NCI-H2081 (cell line): Measurements from ENCODE around the gene RIPOR3.
"Not testable (repeated sequence)": the region's sequence is repeated elsewhere in the genome, so short reads cannot be mapped to it uniquely, and the experiment has no call there.

Experiments
- DNase-seq, 2 experiments: peaks; one replicate each; lab custom pipeline; 2025; lab: John Stamatoyannopoulos, UW

Gene RIPOR3

DNA sequence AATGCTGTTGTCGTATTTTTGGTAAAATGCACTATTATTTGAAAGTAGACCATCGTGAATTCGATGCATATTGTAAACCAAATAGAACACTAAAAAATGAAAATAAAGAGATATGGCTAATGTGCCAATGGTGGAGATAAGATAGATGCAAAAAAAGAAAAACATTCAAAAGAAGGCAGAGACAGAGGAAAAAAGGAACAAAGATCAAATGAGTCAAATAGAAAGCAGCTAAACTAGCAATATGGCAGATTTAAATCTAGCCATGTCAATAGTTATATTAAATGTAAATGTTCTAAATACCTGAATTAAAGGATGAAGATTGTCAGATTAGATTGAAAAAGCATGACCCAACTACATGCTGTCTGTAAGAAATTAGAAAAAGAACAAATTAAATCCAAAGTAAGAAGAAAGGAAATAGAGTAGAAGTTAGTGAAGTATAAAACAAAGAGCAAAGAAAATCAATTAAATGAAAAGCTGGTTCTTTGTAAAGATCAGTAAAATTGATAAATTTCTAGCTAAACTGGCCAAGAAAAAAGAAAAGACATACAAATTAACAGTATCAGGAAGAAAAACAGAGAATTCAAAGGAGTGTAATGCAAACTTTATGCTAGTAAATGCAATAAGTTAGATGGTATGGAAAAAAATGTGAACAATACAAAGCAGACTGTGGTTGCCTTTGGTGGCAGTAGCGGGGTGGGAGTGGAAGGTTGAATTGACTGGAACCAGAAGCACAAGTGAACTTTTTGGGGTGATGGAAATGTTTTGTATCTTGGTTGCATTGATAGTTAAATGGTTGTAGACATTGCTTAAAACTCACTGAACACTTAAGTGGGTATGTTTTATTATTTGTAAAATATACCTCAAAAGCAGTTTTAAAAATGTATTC is 136.4 kb downstream of the RIPOR3 start:
- DNase-seq: no peak

DNA sequence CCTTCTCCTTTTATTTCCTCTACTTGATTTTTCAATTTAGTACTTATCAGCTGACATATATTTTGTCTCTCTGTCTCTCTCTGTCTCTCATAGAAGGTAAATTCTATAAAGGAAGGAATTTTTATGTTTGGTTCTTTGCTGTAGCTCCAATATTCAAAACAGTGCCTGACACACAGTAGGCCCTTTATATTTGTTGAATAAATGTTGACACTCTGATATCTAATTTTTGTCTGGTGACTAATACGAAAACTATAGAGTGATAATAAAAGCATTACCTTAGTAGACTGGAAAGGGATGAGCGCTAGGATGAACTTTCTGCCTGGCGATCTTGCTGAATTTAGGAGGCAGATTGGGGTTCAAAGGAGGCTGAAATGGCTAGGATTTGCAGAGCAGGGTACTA is 138.4 kb downstream of the RIPOR3 start:
- DNase-seq: no peak

DNA sequence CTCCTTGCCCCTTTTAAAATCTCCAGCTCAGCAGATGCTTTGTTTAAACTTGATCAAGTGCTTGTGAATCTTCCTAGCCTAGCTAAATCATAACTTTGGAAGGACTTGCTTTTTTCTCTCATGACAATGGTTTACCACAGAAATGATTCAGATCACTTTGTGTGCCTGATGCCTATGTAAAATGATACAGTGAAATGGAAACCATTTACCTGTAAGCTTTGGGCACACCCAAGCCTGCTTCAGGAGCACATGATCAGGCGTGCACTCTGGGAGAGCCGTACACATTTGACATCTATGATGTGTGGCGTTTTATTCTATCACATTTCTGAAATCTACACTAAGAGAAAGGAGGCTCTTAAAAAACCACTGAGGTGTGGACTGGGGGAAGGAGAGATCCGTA is 140.1 kb downstream of the RIPOR3 start:
- DNase-seq: no peak

DNA sequence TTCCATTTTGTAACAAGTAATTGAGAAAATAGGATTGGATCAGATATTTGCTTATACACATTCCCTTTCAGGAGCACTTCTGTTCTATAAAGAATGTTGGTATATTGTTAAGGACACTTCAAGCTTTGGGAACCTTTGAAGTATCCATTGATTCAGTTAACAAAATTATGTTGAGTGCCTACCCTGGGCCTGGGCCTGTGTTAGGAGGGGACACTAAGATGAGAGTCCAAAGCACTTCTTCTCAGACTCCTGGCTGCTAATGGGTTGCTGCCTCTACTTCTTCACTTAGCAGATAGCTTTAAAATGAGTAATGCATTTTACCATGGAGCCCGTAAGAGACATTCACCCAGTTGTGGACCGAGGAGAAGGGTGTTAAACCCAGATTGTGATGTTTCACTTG is 140.8 kb downstream of the RIPOR3 start:
- DNase-seq: no peak

DNA sequence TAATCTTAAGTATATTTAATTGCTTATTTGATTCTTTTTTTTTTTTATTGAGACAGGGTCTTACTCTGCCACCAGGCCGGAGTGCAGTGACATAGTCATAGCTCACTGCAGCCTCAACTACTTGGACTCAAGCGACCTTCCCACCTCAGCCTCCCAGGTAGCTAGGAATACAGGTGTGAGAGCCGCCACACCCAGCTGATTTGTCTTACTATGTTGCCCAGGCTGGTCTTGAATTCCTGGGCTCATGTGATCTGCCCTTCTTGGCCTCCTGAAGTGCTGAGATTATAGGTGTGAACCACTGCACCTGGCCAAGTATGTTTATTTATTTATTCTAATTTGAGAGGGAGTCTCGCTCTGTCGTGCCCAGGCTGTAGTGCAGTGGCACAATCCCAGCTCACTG is 142.9 kb downstream of the RIPOR3 start:
- DNase-seq: no peak

DNA sequence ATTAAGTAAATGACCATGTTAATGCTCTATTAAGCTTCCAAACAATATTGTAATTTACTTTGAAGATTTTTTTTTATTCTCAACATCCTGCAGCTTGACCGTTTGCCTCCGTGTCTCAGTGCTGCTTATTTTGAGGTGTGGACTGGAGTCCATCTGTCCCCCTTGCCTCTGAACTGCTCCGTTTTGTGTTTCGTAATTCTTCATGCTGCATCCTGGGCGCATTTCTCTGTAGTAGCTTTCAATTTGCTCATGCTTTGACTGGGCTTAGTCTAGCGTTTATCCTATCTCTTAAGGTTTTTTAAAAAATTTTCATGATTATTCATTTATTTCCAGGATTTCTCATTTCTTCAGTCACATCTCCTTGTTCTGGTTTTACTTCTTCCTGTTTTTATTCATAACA is 143.4 kb downstream of the RIPOR3 start:
- DNase-seq: no peak

DNA sequence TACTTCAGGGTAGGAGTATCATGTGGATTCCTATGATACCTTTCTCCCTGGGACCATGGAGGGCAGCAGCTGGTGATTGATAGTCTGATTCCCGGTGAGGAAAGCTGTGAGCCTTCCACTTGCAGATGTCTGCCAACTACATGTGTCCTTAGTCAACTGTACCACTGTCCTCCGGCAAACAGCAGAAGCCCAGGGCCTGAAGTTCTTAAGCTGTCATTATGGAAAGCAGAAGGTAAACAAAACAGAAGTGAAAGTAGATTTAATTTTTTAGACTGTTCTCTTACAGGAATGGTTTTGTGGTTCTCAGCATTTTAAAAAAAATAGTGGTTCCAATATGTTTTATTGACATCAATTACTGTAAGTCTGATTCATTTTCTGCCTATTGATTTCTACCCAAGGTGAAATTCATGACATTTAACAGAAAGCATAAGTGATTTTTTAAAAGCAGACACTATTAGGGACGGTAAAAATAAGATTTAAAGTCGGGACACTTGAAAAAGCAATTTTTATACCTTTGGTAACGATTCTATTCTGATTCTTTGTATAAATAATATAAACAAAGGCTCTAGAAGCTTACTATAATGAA is 144.5 kb downstream of the RIPOR3 start:
- no peak for DNase-seq

DNA sequence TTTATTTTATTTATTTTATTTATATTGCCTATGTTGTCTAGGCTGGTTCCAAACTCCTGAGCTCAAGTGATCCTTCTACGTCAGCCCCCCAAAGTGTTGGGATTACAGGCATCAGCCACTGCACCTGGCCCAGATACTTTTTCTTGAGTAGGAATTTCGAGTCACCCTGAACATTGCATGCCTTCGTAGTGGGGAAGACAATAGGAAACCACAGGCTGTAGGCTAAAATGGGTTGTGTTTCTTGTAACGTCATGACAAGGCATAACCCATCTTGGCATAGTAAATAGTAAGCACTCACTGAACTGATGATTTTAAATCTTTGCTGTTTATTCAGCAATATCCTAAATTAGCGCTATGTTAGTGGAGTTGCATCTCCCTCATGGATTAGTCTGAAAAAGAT is 146.2 kb downstream of the RIPOR3 start:
- no peak for DNase-seq

DNA sequence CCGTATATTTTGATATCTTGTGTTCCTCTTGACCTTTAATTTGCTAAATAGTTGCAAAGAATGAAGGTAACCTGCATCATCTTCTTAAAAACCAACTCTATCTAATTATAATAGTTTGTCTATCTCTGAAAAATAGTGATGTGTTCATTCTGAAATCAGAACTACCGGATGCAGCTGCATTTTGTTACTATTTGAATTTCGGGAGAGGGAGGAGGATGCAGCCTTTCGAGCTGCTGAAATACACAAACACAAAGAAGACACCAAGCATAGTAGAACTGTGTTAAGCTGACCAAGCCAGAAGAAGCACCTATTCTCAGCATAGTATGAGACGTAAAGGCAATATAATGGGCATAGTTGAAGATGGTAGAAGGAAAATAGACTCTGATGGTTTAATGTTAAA is 148.0 kb downstream of the RIPOR3 start:
- DNase-seq: no peak

DNA sequence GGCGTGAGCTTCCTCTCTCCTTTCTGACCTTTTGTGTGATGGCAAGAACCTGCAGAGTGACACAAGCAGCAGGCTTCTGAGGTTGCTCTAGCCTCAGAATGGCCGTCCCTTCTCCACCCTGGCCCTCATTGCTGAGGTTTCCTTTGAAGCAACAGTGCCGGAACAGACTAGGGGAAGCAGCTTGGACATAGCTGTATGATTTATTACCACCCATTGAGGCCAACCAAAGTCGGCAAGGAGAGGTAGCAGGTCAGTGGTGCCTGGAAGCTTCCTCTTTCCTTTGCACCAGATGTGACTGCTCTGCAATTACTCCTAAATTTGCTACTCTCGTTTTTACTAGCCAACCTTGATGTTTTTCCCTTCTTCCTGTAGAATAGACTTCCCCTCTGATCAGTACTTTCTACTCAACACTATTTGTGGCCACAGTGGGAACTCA is 149.7 kb downstream of the RIPOR3 start:
- no peak for DNase-seq

DNA sequence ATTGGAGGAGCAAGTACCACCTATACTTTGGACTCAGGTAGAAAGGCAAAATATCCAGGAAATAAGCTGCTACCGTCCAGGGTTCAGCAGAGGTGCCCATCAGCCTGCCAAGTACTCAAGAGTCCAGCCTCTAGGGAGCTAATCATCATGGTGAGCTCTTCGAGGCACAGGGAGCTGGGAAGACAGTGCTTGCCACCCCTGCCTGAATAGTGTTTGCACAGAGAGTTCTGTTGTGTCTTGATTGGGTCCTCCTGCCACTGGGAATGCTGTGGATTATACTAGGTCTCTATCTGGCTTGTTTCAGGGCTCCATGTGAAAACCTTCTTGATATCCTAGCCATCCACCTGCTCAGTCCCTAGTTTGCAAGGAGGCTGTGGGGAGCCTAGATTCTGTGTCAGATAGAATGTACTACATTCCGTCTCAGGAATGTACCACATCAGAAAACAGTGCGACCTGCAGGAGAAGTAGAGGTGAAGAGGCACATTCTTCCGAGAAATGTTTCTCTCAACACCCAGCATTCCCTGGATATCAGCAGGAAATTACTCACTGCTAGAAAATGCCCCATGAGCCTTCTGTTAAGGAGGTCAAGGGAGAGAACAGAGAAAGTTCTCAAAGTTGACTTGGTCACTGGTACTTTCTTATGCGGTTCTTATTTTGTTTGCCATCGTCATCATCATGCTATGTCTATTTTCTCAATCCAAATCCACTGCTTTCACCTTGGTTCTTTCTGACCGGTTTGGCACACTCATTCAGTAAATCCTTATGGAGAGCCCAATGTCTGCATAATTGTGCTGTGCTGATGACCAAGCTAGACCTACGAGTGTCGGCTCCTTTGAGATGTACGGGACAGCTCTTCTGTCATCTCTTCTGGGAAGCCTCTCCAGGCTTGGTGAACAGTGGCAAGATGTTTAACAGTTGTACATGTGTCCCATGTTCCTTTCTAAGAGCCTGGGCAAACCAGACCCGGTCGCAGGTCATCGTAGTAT is 150.4 kb downstream of the RIPOR3 start:
- DNase-seq: no peak

DNA sequence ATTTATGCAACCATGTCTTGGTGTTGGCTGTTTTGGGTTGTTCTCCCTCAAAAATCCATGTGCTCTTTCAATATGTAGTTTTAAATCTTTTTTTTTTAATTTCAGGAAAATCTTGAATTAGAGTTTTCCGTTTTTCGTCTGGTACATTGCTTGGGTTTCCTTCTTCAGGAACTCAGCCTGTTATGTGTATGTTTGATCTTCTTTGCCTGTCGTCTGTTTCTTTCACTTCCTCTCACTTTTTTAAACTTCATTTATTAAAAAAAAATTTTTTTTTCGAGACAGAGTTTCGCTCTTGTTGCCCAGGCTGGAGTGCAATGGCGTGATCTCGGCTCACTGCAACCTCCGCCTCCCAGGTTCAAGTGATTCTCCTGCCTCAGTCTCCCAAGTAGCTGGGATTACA is 151.5 kb downstream of the RIPOR3 start:
- DNase-seq: not testable (repeated sequence)

DNA sequence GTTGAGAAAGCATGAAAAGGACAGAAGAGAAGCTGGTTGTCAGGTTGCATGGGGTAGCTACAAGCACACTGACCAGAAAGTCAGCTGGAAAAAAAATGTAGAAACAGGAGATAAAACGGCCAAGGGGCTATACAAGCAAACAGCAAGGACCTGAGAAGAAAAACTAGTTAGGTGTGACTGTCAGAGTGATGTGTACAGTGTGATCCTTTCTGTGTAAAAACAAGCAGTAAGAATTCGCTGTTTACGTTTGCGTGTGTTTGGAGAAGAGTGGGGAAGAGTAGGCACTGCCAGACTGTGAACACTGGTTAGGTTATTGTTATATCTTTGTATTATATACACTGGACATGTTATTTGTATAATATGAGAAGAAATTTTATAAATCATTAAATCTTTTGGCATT is 153.1 kb downstream of the RIPOR3 start:
- no peak for DNase-seq

DNA sequence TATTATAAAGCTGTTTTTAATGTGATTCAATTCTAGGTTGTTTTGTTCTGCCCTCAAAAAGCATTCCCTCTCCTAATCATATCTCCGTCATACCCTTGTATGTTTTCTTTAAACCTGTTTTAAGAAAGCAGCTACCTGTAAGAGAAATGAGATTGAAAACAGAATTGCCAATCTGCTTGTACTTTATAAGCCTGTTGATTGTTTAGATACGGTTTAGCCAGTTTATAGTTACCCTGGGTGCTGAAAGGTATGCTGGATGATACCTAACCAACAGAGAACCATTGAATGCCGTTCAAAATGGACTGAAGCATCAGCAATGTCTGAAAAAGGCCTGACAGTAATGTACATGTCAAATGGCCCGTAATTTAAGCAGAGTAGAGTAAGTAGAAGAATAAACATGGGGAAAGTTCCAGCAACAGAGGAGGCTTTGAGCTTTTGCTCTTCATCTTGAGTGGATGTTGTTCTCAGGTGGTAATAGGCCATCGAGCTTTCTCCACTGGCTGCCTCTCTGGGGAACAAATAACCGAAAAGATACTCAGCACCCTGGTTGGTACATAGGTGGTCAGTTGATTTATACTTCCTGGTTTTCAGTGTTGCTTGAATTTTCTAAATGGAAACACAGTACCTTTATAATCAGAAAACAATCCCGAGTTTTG is 153.7 kb downstream of the RIPOR3 start:
- no peak for DNase-seq

DNA sequence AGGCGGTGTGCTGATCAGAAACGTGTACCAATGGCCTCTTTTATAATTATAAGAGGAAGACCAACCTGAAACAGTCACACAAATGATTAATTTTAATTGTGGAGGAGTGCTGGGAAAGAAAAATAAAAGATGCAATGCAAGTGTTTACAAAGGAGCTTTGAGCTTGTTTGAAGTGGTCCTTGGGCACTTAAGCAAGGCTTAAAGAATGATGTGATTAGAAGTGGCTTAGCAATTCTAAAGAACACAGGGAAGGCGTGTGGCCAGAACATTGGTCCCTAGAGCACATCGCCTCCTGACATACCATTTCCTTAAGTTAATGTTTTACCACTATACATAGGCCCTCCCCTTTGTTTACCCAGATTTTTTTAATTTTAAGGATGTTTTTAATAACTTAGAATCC is 155.0 kb downstream of the RIPOR3 start:
- no peak for DNase-seq
